GM23248 (cell line): ENCODE data around the gene WDR27.

ENCODE experiments used
- EZH2 ChIP-seq: fragments of 200-600 bp; sonication (generic); IDR thresholded peaks from 2 replicates; pipeline ENCODE4 v1.6.1; 2018; ENCODE audit warnings: antibody characterized with exemption, mild to moderate bottlenecking; ENCODE audit not compliant: insufficient read depth, poor library complexity, severe bottlenecking
- EZH2phosphoT487 ChIP-seq: fragments of 200-600 bp; sonication (generic); IDR thresholded peaks from 2 replicates; pipeline ENCODE4 v1.6.1; 2018; ENCODE audit warnings: antibody characterized with exemption, moderate library complexity, mild to moderate bottlenecking, low read depth; ENCODE audit not compliant: insufficient read depth

GRCh38 chr6:169454872-169455204, 247.0 kb downstream of the WDR27 start:
- TF ChIP-seq EZH2phosphoT487 (no peak), EZH2 (no peak)
